Neural cell (in vitro differentiated cells): ENCODE data around the gene PRKCZ. TPM values are rescaled to one million over a fixed set of nuclear protein-coding genes. Genes with fewer than 3 reads are reported as not detected.

Experiments
- H2AFZ ChIP-seq: fragments of 200-600, 300-800 bp; sonication (generic), shearing (Covaris generic); 2 replicates; pipeline ENCODE4 v1.6.0; 2014; ENCODE audit warnings: low read depth, mild to moderate bottlenecking, antibody characterized with exemption, low read length, moderate library complexity
- H3F3A ChIP-seq: fragments of 200-600 bp; shearing (Covaris generic); 2 replicates; pipeline ENCODE4 v1.6.1; 2016; ENCODE audit warnings: mild to moderate bottlenecking, moderate library complexity, mixed read lengths, antibody characterized with exemption, low read length; ENCODE audit not compliant: insufficient read depth, poor library complexity, severe bottlenecking
- H3K27ac ChIP-seq: fragments of 200-600, 300-800 bp; sonication (generic), shearing (Covaris generic); 2 replicates; pipeline ENCODE4 v1.5.1; 2014; ENCODE audit warnings: mild to moderate bottlenecking, low read length, moderate library complexity
- H3K27me3 ChIP-seq: fragments of 300-800, 200-600 bp; sonication (generic), shearing (Covaris generic); 2 replicates; pipeline ENCODE4 v1.6.0; 2014; ENCODE audit warnings: mild to moderate bottlenecking, low read depth, low read length, moderate library complexity; ENCODE audit not compliant: insufficient read depth
- H3K36me3 ChIP-seq: fragments of 300-800, 200-600 bp; sonication (generic), shearing (Covaris generic); 2 replicates; pipeline ENCODE4 v1.5.1; 2014; ENCODE audit warnings: mild to moderate bottlenecking, antibody characterized with exemption, low read length, moderate library complexity; ENCODE audit not compliant: insufficient read depth
- H3K4me2 ChIP-seq: fragments of 300-800, 200-600 bp; sonication (generic), shearing (Covaris generic); 2 replicates; pipeline ENCODE4 v1.6.0; 2014; ENCODE audit warnings: mild to moderate bottlenecking, low read length
- H3K4me3 ChIP-seq: fragments of 300-800, 200-600 bp; sonication (generic), shearing (Covaris generic); 2 replicates; pipeline ENCODE4 v1.5.1; 2014; ENCODE audit warnings: mild to moderate bottlenecking, low read length, moderate library complexity
- H3K79me2 ChIP-seq: fragments of 200-600 bp; shearing (Covaris generic); replicated peaks from 2 replicates; pipeline ENCODE4 v1.6.0; 2014; ENCODE audit warnings: mild to moderate bottlenecking, low read length, moderate library complexity; ENCODE audit not compliant: insufficient read depth
- H3K9ac ChIP-seq: fragments of 300-800, 200-600 bp; sonication (generic), shearing (Covaris generic); 2 replicates; pipeline ENCODE4 v1.6.1; 2016; ENCODE audit warnings: mild to moderate bottlenecking, low read length, mixed read lengths
- H3K9me2 ChIP-seq: fragments of 200-600 bp; shearing (Covaris generic); 2 replicates; pipeline ENCODE4 v1.6.1; 2016; ENCODE audit warnings: mild to moderate bottlenecking, low read length, mixed read lengths; ENCODE audit not compliant: insufficient read depth
- H3K9me3 ChIP-seq: fragments of 200-600, 300-800 bp; sonication (generic), shearing (Covaris generic); 2 replicates; pipeline ENCODE4 v1.6.1; 2016; ENCODE audit warnings: mild to moderate bottlenecking, mixed run types, low read length, moderate library complexity, mixed read lengths
- H4K20me1 ChIP-seq: fragments of 200-600 bp; shearing (Covaris generic); 2 replicates; pipeline ENCODE4 v1.6.1; 2016; ENCODE audit warnings: mild to moderate bottlenecking, mixed run types; ENCODE audit not compliant: insufficient read depth
- CTCF ChIP-seq: fragments of 450-650 bp; IDR thresholded peaks from 2 replicates; pipeline ENCODE4 v1.5.1; 2014; ENCODE audit warnings: antibody characterized with exemption, mild to moderate bottlenecking, moderate library complexity; ENCODE audit not compliant: poor library complexity, severe bottlenecking
- EP300 ChIP-seq: fragments of 450-650 bp; conservative IDR thresholded peaks from 2 replicates; pipeline ENCODE4 v1.6.1; 2014; ENCODE audit warnings: antibody characterized with exemption, mild to moderate bottlenecking, moderate library complexity; ENCODE audit not compliant: poor library complexity, severe bottlenecking
- EZH2 ChIP-seq: fragments of 200-600, 300-800 bp; shearing (Covaris generic), sonication (generic); IDR thresholded peaks from 2 replicates; pipeline ENCODE4 v1.6.1; 2014; ENCODE audit warnings: antibody characterized with exemption, low read length, borderline replicate concordance, mild to moderate bottlenecking; ENCODE audit not compliant: insufficient read depth, poor library complexity, severe bottlenecking
- MXI1 ChIP-seq: fragments of 450-650 bp; conservative IDR thresholded peaks from 2 replicates; pipeline ENCODE4 v1.6.1; 2014; ENCODE audit warnings: antibody characterized with exemption, mild to moderate bottlenecking; ENCODE audit not compliant: poor library complexity, severe bottlenecking
- POLR2AphosphoS5 ChIP-seq: IDR thresholded peaks from 2 replicates; pipeline ENCODE4 v1.6.1; 2012
- RAD21 ChIP-seq: fragments of 450-650 bp; conservative IDR thresholded peaks from 2 replicates; pipeline ENCODE4 v1.6.1; 2014; ENCODE audit warnings: antibody characterized with exemption, mild to moderate bottlenecking, moderate library complexity
- SMC3 ChIP-seq: fragments of 450-650 bp; conservative IDR thresholded peaks from 2 replicates; pipeline ENCODE4 v1.6.1; 2014; ENCODE audit warnings: antibody characterized with exemption, mild to moderate bottlenecking, moderate library complexity; ENCODE audit not compliant: poor library complexity
- TAF1 ChIP-seq: IDR thresholded peaks from 2 replicates; pipeline ENCODE4 v1.6.1; 2012; ENCODE audit warnings: low read depth
- polyA plus RNA-seq: library from polyadenylated mRNA; depleted of rRNA; stranded (reverse); fragments of >200 nt; gene quantifications from 2 replicates; pipeline ENCODE4 v1.2.3, GENCODE V29; 2014
- TF ChIP-seq, protein P1 (sequence below): IDR thresholded peaks from 2 replicates; pipeline ENCODE4 v1.6.1; 2012; ENCODE audit warnings: borderline replicate concordance

PRKCZ gene
- polyA plus RNA-seq, 1 donor from 2014 or later = 54.9 TPM

- TF ChIP-seq EP300 (no peak), CTCF (no peak), POLR2AphosphoS5 (no peak), MXI1 (no peak), RAD21 (no peak), EZH2 (no peak), TAF1 (no peak), SMC3 (no peak)
- TF ChIP-seq, protein P1, sequence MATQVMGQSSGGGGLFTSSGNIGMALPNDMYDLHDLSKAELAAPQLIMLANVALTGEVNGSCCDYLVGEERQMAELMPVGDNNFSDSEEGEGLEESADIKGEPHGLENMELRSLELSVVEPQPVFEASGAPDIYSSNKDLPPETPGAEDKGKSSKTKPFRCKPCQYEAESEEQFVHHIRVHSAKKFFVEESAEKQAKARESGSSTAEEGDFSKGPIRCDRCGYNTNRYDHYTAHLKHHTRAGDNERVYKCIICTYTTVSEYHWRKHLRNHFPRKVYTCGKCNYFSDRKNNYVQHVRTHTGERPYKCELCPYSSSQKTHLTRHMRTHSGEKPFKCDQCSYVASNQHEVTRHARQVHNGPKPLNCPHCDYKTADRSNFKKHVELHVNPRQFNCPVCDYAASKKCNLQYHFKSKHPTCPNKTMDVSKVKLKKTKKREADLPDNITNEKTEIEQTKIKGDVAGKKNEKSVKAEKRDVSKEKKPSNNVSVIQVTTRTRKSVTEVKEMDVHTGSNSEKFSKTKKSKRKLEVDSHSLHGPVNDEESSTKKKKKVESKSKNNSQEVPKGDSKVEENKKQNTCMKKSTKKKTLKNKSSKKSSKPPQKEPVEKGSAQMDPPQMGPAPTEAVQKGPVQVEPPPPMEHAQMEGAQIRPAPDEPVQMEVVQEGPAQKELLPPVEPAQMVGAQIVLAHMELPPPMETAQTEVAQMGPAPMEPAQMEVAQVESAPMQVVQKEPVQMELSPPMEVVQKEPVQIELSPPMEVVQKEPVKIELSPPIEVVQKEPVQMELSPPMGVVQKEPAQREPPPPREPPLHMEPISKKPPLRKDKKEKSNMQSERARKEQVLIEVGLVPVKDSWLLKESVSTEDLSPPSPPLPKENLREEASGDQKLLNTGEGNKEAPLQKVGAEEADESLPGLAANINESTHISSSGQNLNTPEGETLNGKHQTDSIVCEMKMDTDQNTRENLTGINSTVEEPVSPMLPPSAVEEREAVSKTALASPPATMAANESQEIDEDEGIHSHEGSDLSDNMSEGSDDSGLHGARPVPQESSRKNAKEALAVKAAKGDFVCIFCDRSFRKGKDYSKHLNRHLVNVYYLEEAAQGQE = no peak
- no peaks in the 10 kb centered on the region for H3K9me3 ChIP-seq
- H3K4me3 ChIP-seq = no peak overlapping the region
- H3K36me3 ChIP-seq = no peaks in the 10 kb centered on the region
- no peak overlapping the region for H2AFZ ChIP-seq
- H3K27me3 ChIP-seq = no peaks in the 10 kb centered on the region
- no peaks in the 10 kb centered on the region for H3F3A ChIP-seq
- no peak overlapping the region for H3K4me2 ChIP-seq
- peaks cover 3% of the 10 kb centered on the region for H3K79me2 ChIP-seq
- no peak overlapping the region for H3K27ac ChIP-seq
- H3K9me2 ChIP-seq = no peaks in the 10 kb centered on the region
- H3K9ac ChIP-seq = no peak overlapping the region
- H4K20me1 ChIP-seq = no peaks in the 10 kb centered on the region
Measured at GRCh38 chr1:2196901-2197638, 146.9 kb downstream of the PRKCZ start.

- H3K4me2 ChIP-seq = no peak overlapping the region
- H2AFZ ChIP-seq = no peak overlapping the region
- no peak overlapping the region for H3K27ac ChIP-seq
- H3K4me3 ChIP-seq = no peak overlapping the region
- no peaks in the 10 kb centered on the region for H3K36me3 ChIP-seq
- no peak overlapping the region for H3K9ac ChIP-seq
- H4K20me1 ChIP-seq = no peaks in the 10 kb centered on the region
- peaks cover 3% of the 10 kb centered on the region for H3K79me2 ChIP-seq
- no peaks in the 10 kb centered on the region for H3F3A ChIP-seq
- H3K27me3 ChIP-seq = no peaks in the 10 kb centered on the region
- TF ChIP-seq EZH2 (no peak), SMC3 (no peak), POLR2AphosphoS5 (no peak), RAD21 (no peak)
- H3K9me2 ChIP-seq = no peaks in the 10 kb centered on the region
- H3K9me3 ChIP-seq = no peaks in the 10 kb centered on the region
Measured at GRCh38 chr1:2197707-2198165, 147.5 kb downstream of the PRKCZ start.
